ENCODE results near the gene MORN1. TPM values are rescaled to one million over a fixed set of nuclear protein-coding genes. Genes with fewer than 3 reads are reported as not detected.

Gene MORN1
- total and polyA plus RNA-seq, 10 of the 15 experiments (the other 5 are each of a cell fraction or from before 2014, with no cell fraction given), result 0.76 to 7.9 (median 5.5) TPM

DNA sequence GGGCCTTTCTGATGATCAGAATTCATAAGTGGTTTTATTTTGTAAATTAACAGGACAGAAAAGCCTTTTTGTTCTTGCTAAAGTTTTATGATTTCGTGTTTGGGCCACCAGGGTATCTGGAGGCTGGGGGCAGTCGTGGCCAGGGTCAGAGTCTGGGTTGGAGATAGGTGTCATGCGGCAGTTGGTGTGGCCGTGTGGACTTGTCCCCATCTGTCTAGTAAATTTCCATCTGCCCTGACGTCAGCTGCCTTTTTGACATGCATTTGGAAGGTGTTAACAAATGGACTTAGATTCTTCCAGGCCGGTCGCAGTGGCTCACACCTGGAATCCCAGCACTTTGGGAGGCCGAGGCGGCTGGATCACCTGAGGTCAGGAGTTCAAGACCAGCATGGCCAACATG is 106.4 kb downstream of the MORN1 start:
- no peaks in the 10 kb centered on the region for H4K20me1 ChIP-seq (ENCODE audit: control insufficient read depth, insufficient read depth)

More for the DNA sequence above, 106.4 kb downstream of the MORN1 start:
- no peak overlapping the region for H2AFZ ChIP-seq (ENCODE audit: control insufficient read depth, low read depth, low read length)
- intact Hi-C loops (cut with micrococcal nuclease; ENCODE audit: unreplicated experiment), result no loop called here
- FAIRE-seq (no peak), ATAC-seq (no peak), DNase-seq (ENCODE audit: low read depth, low spot score) (no peak)
- ChIA-PET SMC1A (ENCODE audit: uncharacterized antibody, unreplicated experiment) (no interaction called here), CTCF (no interaction called here), POLR2A (no interaction called here), RAD21 (ENCODE audit: unreplicated experiment) (no interaction called here)
- H3K27me3 ChIP-seq (replicated peaks in 1 of 2; ENCODE audit: control insufficient read depth in 2 of 2, insufficient read depth in 2 of 2, low read length in 1 of 2), result no peaks in the 10 kb centered on the region
- in situ Hi-C loops (cut with MboI), result no loop called here
- WGBS (ENCODE audit: insufficient coverage, insufficient replicate concordance, low lambda C conversion rate, missing lambda C conversion rate), result 81% methylated on average over 9 of the region's 9 CpGs
- peaks cover 4% of the 10 kb centered on the region for H3K4me1 ChIP-seq (ENCODE audit: control insufficient read depth, insufficient read depth, low read length)
- H3K27ac ChIP-seq (ENCODE audit: control insufficient read depth, insufficient read depth), result no peak overlapping the region
- no peak overlapping the region for H3K4me3 ChIP-seq
- H3K9ac ChIP-seq (ENCODE audit: control insufficient read depth, insufficient read depth, low read length), result no peak overlapping the region
- TF ChIP-seq RAD21 (IDR thresholded peaks at IDR 0.05; ENCODE audit: insufficient read depth, low read depth, low read length) (no peak), FOXM1 (IDR thresholded peaks at IDR 0.05; ENCODE audit: low read depth, low read length) (no peak), CHD2 (IDR thresholded peaks at IDR 0.05; ENCODE audit: borderline replicate concordance, low read depth, low read length) (no peak), SPI1 (IDR thresholded peaks at IDR 0.05; ENCODE audit: borderline replicate concordance, insufficient read depth, low read depth, low read length) (no peak), ASH2L (IDR thresholded peaks at IDR 0.05; ENCODE audit: borderline replicate concordance, low read depth) (no peak), NFYB (IDR thresholded peaks at IDR 0.05; ENCODE audit: insufficient read depth, low read depth, low read length) (no peak), RUNX3 (IDR thresholded peaks at IDR 0.05; ENCODE audit: low read length) (no peak), GABPA (IDR thresholded peaks at IDR 0.05; ENCODE audit: low read depth) (no peak), TCF7 (IDR thresholded peaks at IDR 0.05; ENCODE audit: borderline replicate concordance) (no peak), HDGF (IDR thresholded peaks at IDR 0.05) (no peak), BMI1 (IDR thresholded peaks at IDR 0.05; ENCODE audit: borderline replicate concordance) (no peak), ZBTB4 (CRISPR knock-in tag; IDR thresholded peaks at IDR 0.05) (no peak), SP1 (IDR thresholded peaks at IDR 0.05; ENCODE audit: low read depth, low read length) (no peak), NFXL1 (IDR thresholded peaks at IDR 0.05; ENCODE audit: borderline replicate concordance) (no peak), IKZF2 (IDR thresholded peaks at IDR 0.05) (no peak)
- TF ChIP-seq, protein P1, sequence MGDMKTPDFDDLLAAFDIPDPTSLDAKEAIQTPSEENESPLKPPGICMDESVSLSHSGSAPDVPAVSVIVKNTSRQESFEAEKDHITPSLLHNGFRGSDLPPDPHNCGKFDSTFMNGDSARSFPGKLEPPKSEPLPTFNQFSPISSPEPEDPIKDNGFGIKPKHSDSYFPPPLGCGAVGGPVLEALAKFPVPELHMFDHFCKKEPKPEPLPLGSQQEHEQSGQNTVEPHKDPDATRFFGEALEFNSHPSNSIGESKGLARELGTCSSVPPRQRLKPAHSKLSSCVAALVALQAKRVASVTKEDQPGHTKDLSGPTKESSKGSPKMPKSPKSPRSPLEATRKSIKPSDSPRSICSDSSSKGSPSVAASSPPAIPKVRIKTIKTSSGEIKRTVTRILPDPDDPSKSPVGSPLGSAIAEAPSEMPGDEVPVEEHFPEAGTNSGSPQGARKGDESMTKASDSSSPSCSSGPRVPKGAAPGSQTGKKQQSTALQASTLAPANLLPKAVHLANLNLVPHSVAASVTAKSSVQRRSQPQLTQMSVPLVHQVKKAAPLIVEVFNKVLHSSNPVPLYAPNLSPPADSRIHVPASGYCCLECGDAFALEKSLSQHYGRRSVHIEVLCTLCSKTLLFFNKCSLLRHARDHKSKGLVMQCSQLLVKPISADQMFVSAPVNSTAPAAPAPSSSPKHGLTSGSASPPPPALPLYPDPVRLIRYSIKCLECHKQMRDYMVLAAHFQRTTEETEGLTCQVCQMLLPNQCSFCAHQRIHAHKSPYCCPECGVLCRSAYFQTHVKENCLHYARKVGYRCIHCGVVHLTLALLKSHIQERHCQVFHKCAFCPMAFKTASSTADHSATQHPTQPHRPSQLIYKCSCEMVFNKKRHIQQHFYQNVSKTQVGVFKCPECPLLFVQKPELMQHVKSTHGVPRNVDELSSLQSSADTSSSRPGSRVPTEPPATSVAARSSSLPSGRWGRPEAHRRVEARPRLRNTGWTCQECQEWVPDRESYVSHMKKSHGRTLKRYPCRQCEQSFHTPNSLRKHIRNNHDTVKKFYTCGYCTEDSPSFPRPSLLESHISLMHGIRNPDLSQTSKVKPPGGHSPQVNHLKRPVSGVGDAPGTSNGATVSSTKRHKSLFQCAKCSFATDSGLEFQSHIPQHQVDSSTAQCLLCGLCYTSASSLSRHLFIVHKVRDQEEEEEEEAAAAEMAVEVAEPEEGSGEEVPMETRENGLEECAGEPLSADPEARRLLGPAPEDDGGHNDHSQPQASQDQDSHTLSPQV (IDR thresholded peaks at IDR 0.05), result no peak
- H3K36me3 ChIP-seq (ENCODE audit: control insufficient read depth in 2 of 2, insufficient read depth in 2 of 2, low read length in 1 of 2), result peaks cover 0 to 2% of the 10 kb centered on the region in 2 experiments; a peak in 2 of 4 replicates
- H3K9me3 ChIP-seq (replicated peaks; ENCODE audit: control insufficient read depth, insufficient read depth, low read length), result no peaks in the 10 kb centered on the region
- no peaks in the 10 kb centered on the region for H3K79me2 ChIP-seq (ENCODE audit: control insufficient read depth, insufficient read depth, low read length)
- no TSS peak for BruUV-seq (replicated peaks)
- no peak overlapping the region for H3K4me2 ChIP-seq (ENCODE audit: control insufficient read depth, insufficient read depth)

All from GM12878 (cell line).